GM12872 (cell line): ENCODE results near the gene ADGRE2.

Experiments used
- CTCF ChIP-seq: IDR thresholded peaks from 3 replicates; pipeline ENCODE4 v1.5.1; 2011; ENCODE audit warnings: low read depth, mild to moderate bottlenecking, low read length, moderate library complexity; ENCODE audit not compliant: insufficient read depth

The ADGRE2 gene

GRCh38 chr19:14768001-14768400 lies 10.4 kb downstream of the ADGRE2 start:
- no peak for TF ChIP-seq CTCF

GRCh38 chr19:14767466-14767971 lies 10.8 kb downstream of the ADGRE2 start:
- no peak for TF ChIP-seq CTCF

- no peak for TF ChIP-seq CTCF
These were observed 14.0 kb downstream of the ADGRE2 start for GRCh38 chr19:14764401-14764800.

GRCh38 chr19:14763497-14764145 lies 14.7 kb downstream of the ADGRE2 start:
- TF ChIP-seq CTCF = no peak

GRCh38 chr19:14762111-14762510 lies 16.2 kb downstream of the ADGRE2 start:
- TF ChIP-seq CTCF = no peak

- no peak for TF ChIP-seq CTCF
These were observed 16.8 kb downstream of the ADGRE2 start for GRCh38 chr19:14761607-14762006.

GRCh38 chr19:14758816-14759215 lies 19.5 kb downstream of the ADGRE2 start:
- no peak for TF ChIP-seq CTCF
